HepG2 (cell line): ENCODE data around the gene ARHGAP12. TPM values are rescaled to one million over a fixed set of nuclear protein-coding genes. Genes with fewer than 3 reads are reported as not detected.

ENCODE experiments used
- ATAC-seq: fragments of 200-7000 bp; cut with Tn5 transposase; 3 replicates; pipeline ENCODE4 v1.9.1; 2020; ENCODE audit warnings: mild to moderate bottlenecking, moderate library complexity
- BruUV-seq: library from RNA; stranded (reverse); fragments of 400-500 nt; replicated peaks from 2 replicates; lab custom pipeline; 2021; lab: Mats Ljungman, UMichigan
- CTCF ChIA-PET: fragments of 300-600 bp; formaldehyde crosslinking; extraction: SDS; loops from one replicate; lab custom pipeline; 2021; ENCODE audit warnings: low total read pairs, inconsistent platforms, low intra/inter-chr PET ratio; lab: Yijun Ruan, JAX
- POLR2A ChIA-PET: fragments of 350-600 bp; sonication (Branson Sonifier 250); formaldehyde crosslinking; loops from one replicate; lab custom pipeline; 2020; ENCODE audit warnings: antibody characterized with exemption, inconsistent platforms; lab: Yijun Ruan, JAX
- DNase-seq: peaks from one replicate; pipeline ENCODE4 v3.0.0-alpha.2; 2015; ENCODE audit warnings: low spot score
- FAIRE-seq: peaks from 3 replicates; lab custom pipeline; 2011; peaks lifted over from hg19 to GRCh38; lab: Jason Lieb, UNC
- H2AFZ ChIP-seq: one replicate; pipeline ENCODE4 v1.6.1; 2011; ENCODE audit warnings: low read length, inconsistent platforms
- H3K27ac ChIP-seq: fragments of 300-600 bp; 3 replicates; pipeline ENCODE4 v1.8.0; 2011; ENCODE audit warnings: mixed run types, mild to moderate bottlenecking, mixed read lengths, low read length, inconsistent platforms; ENCODE audit not compliant: insufficient read depth; ENCODE audit errors: extremely low read length
- H3K27me3 ChIP-seq, 2 experiments: fragments of 200-600 bp in 1 of 2; 2 replicates in 1 of 2; 3 replicates in 1 of 2; pipeline versions ENCODE4 v1.6.0 to v1.8.0; 2011; ENCODE audit warnings: low read length in 2 of 2, mild to moderate bottlenecking in 2 of 2, moderate library complexity in 2 of 2, inconsistent platforms in 1 of 2; ENCODE audit not compliant: insufficient read depth in 2 of 2, control insufficient read depth in 1 of 2
- H3K36me3 ChIP-seq, 2 experiments: fragments of 200-600 bp in 1 of 2; replicated peaks in 1 of 2; 2 replicates in 1 of 2; 3 replicates in 1 of 2; pipeline versions ENCODE4 v1.5.1 to v1.8.0; 2011; ENCODE audit warnings: low read length in 2 of 2, inconsistent platforms in 1 of 2; ENCODE audit not compliant: insufficient read depth in 2 of 2, control insufficient read depth in 1 of 2
- H3K4me1 ChIP-seq: 2 replicates; pipeline ENCODE4 v1.5.1; 2012; ENCODE audit warnings: low read length, inconsistent platforms; ENCODE audit not compliant: insufficient read depth
- H3K4me2 ChIP-seq: 2 replicates; pipeline ENCODE4 v1.6.0; 2011; ENCODE audit warnings: low read depth, low read length, inconsistent platforms
- H3K4me3 ChIP-seq, 3 experiments: fragments of 200-600 bp in 1 of 3; sonication (generic), shearing (Covaris generic) in 1 of 3; replicated peaks in 1 of 3; 2 replicates each; pipeline ENCODE4 v1.5.1; 2011 to 2016; ENCODE audit warnings: low read length in 3 of 3, inconsistent platforms in 2 of 3, low read depth in 2 of 3, mild to moderate bottlenecking in 2 of 3, control low read depth in 1 of 3, mixed read lengths in 1 of 3; ENCODE audit not compliant: insufficient read depth in 1 of 3
- H3K79me2 ChIP-seq: one replicate; pipeline ENCODE4 v1.6.1; 2011; ENCODE audit warnings: low read length, inconsistent platforms; ENCODE audit not compliant: insufficient read depth
- H3K9ac ChIP-seq: 2 replicates; pipeline ENCODE4 v1.6.0; 2011; ENCODE audit warnings: mild to moderate bottlenecking, low read depth, low read length, inconsistent platforms; ENCODE audit not compliant: insufficient read depth
- H3K9me3 ChIP-seq: 2 replicates; pipeline ENCODE4 v1.5.1; 2012; ENCODE audit warnings: mild to moderate bottlenecking, low read length
- H4K20me1 ChIP-seq: 2 replicates; pipeline ENCODE4 v1.6.0; 2011; ENCODE audit warnings: inconsistent platforms, mild to moderate bottlenecking, low read length, moderate library complexity; ENCODE audit not compliant: insufficient read depth
- HMGA1 ChIP-seq: sonication (generic); formaldehyde crosslinking; conservative IDR thresholded peaks from 2 replicates; pipeline ENCODE4 v1.4.0; 2020; ENCODE audit warnings: missing genetic modification reagents
- MAFK ChIP-seq, 2 experiments: IDR thresholded peaks in 1 of 2; conservative IDR thresholded peaks in 1 of 2; 2 replicates each; pipeline ENCODE4 v1.6.1; 2011; ENCODE audit warnings: improper control_type of control experiment in 2 of 2, low read length in 2 of 2
- MIXL1 ChIP-seq: IDR thresholded peaks from 2 replicates; pipeline ENCODE4 v1.6.1; 2016
- NR2F1 ChIP-seq, 2 experiments: fragments of 450-650 bp in 1 of 2; formaldehyde crosslinking in 1 of 2; IDR thresholded peaks; 2 replicates each; pipeline versions ENCODE4 v1.5.0 to v1.6.1; 2016 to 2020; ENCODE audit warnings: mild to moderate bottlenecking in 1 of 2, missing compliant biosample characterization in 1 of 2, missing genetic modification reagents in 1 of 2, moderate library complexity in 1 of 2
- PAWR ChIP-seq: sonication (generic); formaldehyde crosslinking; IDR thresholded peaks from 2 replicates; pipeline ENCODE4 v1.4.0; 2020; ENCODE audit warnings: missing genetic modification reagents, mild to moderate bottlenecking, borderline replicate concordance
- RFX1 ChIP-seq: fragments of 450-650 bp; IDR thresholded peaks from 2 replicates; pipeline ENCODE4 v1.6.1; 2017
- ZNF317 ChIP-seq: sonication (generic); formaldehyde crosslinking; IDR thresholded peaks from 2 replicates; pipeline ENCODE4 v1.5.0; 2020; ENCODE audit warnings: mild to moderate bottlenecking, missing genetic modification reagents
- ZNF616 ChIP-seq: sonication (generic); formaldehyde crosslinking; IDR thresholded peaks from 2 replicates; pipeline ENCODE4 v1.5.0; 2020; ENCODE audit warnings: low read depth, mild to moderate bottlenecking, missing genetic modification reagents
- WGBS: methylation state at CpG from one replicate; pipeline ENCODE4 v1.1.6; 2017; ENCODE audit warnings: low lambda C conversion rate; 5-methylcytosine and 5-hydroxymethylcytosine counted together
- in situ Hi-C: cut with HindIII; loops from 2 replicates; pipeline ENCODE4 v1.10.0; 2017; ENCODE audit warnings: low pct_unique_long_range_greater_than_20kb; ENCODE audit not compliant: extremely low pct_ligation_motif_present
- intact Hi-C: fragments of 100-400 bp; cut with micrococcal nuclease; formaldehyde crosslinking; loops from one replicate; pipeline ENCODE4 v1.10.0; 2022; ENCODE audit not compliant: unreplicated experiment
- polyA plus RNA-seq, 8 experiments: library from polyadenylated mRNA; depleted of rRNA in 3 of 8; stranded (reverse) in 7 of 8; unstranded in 1 of 8; fragments of >200 nt; fragmentation: Illumina TruSeq in 4 of 8; extraction: Trizol in 4 of 8; gene quantifications; 2 replicates each; pipeline versions ENCODE4 v1.2.1 to v1.2.3, GENCODE V29; 2011 to 2016; ENCODE audit warnings: low read depth in 4 of 8, missing spikeins in 1 of 8, mixed read lengths in 1 of 8; ENCODE audit not compliant: insufficient read depth in 1 of 8
- total RNA-seq, 5 experiments: library from RNA; depleted of rRNA; stranded (reverse); fragments of >200 nt; fragmentation: Illumina TruSeq; extraction: Trizol; gene quantifications; 2 replicates each; pipeline ENCODE4 v1.2.3, GENCODE V29; 2016; ENCODE audit warnings: low read depth in 1 of 5
- TF ChIP-seq, protein P1 (sequence below): sonication (generic); formaldehyde crosslinking; IDR thresholded peaks from 2 replicates; pipeline ENCODE4 v1.4.0; 2020; ENCODE audit warnings: mild to moderate bottlenecking, missing genetic modification reagents
- TF ChIP-seq, protein P2 (sequence below): sonication (generic); formaldehyde crosslinking; IDR thresholded peaks from 2 replicates; pipeline ENCODE4 v1.4.0; 2020; ENCODE audit warnings: missing genetic modification reagents, mild to moderate bottlenecking, borderline replicate concordance
- TF ChIP-seq, protein P3 (sequence below): sonication (generic); formaldehyde crosslinking; IDR thresholded peaks from 2 replicates; pipeline ENCODE4 v1.4.0; 2020; ENCODE audit warnings: missing genetic modification reagents
- TF ChIP-seq, protein P4 (sequence below): sonication (generic); formaldehyde crosslinking; IDR thresholded peaks from 2 replicates; pipeline ENCODE4 v1.4.0; 2020; ENCODE audit warnings: mild to moderate bottlenecking, missing genetic modification reagents

Gene ARHGAP12
- total and polyA plus RNA-seq, 2 of the 13 experiments (the other 11 are each of a cell fraction or from before 2014, with no cell fraction given): 25.0 to 54.6 TPM

DNA sequence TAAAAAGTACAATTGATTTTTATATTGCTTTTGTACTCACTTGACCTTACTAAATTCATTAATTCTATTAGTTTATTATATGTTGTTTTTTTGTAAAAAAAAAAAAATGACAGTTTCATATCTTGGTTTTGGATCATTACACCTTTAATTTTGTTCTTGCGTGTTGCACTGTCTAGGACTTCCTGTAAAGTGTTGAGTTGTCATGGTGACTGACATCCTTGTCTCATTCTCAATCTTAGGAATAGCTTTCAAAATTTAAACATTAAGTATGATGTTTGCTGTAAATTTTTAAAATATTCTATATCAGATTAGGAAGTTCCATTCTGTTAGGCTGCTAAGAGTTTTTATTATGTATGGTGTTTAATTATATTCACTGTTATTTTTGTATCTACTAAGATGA, 139.1 kb downstream of the ARHGAP12 start:
- FAIRE-seq: no peak
- POLR2A ChIA-PET: no interaction called here
- in situ Hi-C loops: no loop called here
- TF ChIP-seq, protein P1, sequence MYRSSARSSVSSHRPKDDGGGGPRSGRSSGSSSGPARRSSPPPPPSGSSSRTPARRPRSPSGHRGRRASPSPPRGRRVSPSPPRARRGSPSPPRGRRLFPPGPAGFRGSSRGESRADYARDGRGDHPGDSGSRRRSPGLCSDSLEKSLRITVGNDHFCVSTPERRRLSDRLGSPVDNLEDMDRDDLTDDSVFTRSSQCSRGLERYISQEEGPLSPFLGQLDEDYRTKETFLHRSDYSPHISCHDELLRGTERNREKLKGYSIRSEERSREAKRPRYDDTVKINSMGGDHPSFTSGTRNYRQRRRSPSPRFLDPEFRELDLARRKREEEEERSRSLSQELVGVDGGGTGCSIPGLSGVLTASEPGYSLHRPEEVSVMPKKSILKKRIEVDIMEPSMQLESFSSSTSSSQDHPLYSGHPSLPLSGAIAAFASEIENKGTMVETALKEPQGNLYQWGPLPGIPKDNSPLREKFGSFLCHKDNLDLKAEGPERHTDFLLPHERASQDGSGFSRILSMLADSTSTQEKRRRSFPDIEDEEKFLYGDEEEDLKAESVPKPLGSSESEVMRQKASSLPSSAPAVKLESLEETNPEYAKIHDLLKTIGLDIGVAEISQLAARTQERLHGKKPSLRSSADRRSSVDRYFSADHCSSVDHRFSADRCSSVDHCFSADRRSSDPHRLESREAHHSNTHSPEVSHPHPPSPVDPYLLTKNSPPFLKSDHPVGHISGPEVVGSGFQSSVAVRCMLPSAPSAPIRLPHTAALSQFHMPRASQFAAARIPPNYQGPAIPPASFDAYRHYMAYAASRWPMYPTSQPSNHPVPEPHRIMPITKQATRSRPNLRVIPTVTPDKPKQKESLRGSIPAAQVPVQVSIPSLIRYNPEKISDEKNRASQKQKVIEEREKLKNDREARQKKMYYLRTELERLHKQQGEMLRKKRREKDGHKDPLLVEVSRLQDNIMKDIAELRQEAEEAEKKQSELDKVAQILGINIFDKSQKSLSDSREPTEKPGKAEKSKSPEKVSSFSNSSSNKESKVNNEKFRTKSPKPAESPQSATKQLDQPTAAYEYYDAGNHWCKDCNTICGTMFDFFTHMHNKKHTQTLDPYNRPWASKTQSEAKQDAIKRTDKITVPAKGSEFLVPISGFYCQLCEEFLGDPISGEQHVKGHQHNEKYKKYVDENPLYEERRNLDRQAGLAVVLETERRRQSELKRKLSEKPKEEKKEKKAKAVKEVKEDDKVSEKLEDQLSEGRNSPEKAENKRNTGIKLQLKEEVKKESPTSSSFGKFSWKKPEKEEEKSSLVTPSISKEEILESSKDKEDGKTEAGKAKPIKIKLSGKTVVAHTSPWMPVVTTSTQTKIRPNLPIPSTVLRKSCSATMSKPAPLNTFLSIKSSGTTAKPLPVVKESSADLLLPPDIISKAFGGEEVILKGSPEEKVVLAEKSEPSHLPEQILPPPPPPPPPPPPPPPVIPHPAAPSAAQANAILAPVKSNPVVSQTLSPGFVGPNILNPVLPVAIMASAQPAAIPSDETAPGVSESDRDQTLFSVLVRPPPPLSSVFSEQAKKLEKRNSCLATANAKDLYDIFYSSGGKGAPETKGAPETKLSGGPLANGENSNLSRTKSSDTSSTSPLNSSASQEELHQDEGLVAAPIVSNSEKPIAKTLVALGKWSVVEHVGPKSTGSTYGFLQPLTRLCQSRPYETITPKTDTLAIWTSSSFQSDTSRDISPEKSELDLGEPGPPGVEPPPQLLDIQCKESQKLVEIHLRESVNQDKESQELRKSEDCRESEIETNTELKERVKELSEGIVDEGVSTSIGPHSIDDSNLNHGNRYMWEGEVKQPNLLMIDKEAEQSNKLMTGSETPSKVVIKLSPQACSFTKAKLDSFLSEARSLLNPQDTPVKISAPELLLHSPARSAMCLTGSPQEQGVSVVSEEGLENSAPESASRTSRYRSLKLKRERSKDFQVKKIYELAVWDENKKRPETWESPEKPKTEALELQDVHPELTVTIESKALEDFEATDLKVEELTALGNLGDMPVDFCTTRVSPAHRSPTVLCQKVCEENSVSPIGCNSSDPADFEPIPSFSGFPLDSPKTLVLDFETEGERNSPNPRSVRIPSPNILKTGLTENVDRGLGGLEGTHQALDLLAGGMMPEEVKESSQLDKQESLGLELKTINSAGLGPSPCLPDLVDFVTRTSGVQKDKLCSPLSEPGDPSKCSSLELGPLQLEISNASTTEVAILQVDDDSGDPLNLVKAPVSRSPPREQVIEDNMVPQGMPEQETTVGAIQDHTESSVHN (CRISPR knock-in tag): no peak
- TF ChIP-seq MAFK (conservative IDR thresholded peaks at IDR 0.05 in 1 of 2, IDR thresholded peaks at IDR 0.05 in 1 of 2; ENCODE audit: low read length in 2 of 2) (no peak), RFX1 (no peak), HMGA1 (CRISPR knock-in tag) (no peak), ZNF616 (CRISPR knock-in tag) (no peak), ZNF317 (no peak), PAWR (CRISPR knock-in tag) (no peak), NR2F1 (CRISPR knock-in tag; IDR thresholded peaks at IDR 0.05) (no peak), MIXL1 (CRISPR knock-in tag) (no peak)
- TF ChIP-seq, protein P2, sequence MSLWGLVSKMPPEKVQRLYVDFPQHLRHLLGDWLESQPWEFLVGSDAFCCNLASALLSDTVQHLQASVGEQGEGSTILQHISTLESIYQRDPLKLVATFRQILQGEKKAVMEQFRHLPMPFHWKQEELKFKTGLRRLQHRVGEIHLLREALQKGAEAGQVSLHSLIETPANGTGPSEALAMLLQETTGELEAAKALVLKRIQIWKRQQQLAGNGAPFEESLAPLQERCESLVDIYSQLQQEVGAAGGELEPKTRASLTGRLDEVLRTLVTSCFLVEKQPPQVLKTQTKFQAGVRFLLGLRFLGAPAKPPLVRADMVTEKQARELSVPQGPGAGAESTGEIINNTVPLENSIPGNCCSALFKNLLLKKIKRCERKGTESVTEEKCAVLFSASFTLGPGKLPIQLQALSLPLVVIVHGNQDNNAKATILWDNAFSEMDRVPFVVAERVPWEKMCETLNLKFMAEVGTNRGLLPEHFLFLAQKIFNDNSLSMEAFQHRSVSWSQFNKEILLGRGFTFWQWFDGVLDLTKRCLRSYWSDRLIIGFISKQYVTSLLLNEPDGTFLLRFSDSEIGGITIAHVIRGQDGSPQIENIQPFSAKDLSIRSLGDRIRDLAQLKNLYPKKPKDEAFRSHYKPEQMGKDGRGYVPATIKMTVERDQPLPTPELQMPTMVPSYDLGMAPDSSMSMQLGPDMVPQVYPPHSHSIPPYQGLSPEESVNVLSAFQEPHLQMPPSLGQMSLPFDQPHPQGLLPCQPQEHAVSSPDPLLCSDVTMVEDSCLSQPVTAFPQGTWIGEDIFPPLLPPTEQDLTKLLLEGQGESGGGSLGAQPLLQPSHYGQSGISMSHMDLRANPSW (CRISPR knock-in tag): no peak
- TF ChIP-seq, protein P3, sequence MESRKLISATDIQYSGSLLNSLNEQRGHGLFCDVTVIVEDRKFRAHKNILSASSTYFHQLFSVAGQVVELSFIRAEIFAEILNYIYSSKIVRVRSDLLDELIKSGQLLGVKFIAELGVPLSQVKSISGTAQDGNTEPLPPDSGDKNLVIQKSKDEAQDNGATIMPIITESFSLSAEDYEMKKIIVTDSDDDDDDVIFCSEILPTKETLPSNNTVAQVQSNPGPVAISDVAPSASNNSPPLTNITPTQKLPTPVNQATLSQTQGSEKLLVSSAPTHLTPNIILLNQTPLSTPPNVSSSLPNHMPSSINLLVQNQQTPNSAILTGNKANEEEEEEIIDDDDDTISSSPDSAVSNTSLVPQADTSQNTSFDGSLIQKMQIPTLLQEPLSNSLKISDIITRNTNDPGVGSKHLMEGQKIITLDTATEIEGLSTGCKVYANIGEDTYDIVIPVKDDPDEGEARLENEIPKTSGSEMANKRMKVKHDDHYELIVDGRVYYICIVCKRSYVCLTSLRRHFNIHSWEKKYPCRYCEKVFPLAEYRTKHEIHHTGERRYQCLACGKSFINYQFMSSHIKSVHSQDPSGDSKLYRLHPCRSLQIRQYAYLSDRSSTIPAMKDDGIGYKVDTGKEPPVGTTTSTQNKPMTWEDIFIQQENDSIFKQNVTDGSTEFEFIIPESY (CRISPR knock-in tag): no peak
- TF ChIP-seq, protein P4, sequence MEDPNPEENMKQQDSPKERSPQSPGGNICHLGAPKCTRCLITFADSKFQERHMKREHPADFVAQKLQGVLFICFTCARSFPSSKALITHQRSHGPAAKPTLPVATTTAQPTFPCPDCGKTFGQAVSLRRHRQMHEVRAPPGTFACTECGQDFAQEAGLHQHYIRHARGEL (CRISPR knock-in tag): no peak

More for the DNA sequence above, 139.1 kb downstream of the ARHGAP12 start:
- Histone ChIP-seq H3K27ac (no peak overlapping the region), H3K9me3 (no peaks in the 10 kb centered on the region), H3K4me2 (no peak overlapping the region), H3K9ac (no peak overlapping the region), H3K4me1 (no peaks in the 10 kb centered on the region), H3K36me3 (no peaks in the 10 kb centered on the region), H3K4me3 (no peak overlapping the region), H3K27me3 (no peaks in the 10 kb centered on the region), H3K79me2 (no peaks in the 10 kb centered on the region), H2AFZ (no peak overlapping the region), H4K20me1 (no peaks in the 10 kb centered on the region)
- DNase-seq (no peak), ATAC-seq (no peak)
- CTCF ChIA-PET: no interaction called here
- WGBS: 2% methylated on average over 1 of the region's 1 CpG
- no TSS peak for BruUV-seq
- intact Hi-C loops: no loop called here
